ENCODE data around the gene SPEG. TPM values are rescaled to one million over a fixed set of nuclear protein-coding genes. Genes with fewer than 3 reads are reported as not detected.

SPEG gene
- total RNA-seq, 1 donor = 48.8 TPM

DNA sequence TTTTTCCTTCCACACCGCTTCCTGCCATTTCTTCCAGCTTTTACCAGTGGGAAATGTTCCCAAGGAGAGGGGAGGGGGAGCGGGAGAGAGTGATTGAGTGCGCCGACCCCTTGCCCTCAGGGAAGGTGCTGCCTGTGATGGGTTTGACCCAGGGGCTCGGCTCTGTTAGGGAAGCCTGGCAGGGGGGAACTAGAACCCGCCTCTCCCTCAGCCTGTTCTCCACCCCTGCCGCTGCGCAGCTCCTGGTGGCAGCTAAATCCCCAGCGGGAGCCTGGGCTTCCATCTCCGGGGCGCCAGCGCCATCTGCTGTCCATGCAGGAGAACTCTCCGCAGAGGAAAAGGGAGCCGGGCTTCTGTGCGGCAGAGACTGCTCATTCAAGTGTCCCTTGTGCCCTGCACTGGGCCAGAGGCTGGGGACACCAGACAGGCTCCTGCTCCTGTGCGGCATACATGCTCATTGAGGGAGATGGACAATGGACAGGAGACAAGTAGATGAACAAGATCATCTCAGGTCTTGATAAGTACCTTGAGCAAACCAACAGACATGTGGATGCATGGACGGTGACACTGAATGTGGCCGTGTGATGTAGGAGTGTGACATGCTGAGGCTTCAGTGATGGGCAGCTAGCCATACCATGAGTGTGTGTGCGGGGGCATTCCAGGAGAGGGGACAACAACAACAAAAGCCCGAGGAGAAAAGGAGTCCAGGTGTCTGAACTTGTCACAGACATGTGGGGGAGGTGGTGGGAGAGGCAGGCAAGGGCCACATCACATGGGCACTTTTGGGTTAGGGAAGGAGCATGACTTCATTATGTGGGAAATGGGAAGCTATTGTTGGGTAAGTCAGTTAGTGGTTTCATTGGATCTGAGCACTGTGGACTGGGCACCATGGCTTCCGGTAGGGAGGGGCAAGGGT is 95.7 kb downstream of the SPEG start:
- H3K4me3 ChIP-seq (ENCODE audit: low read depth, low read length) = no peak overlapping the region
- peak; percentile 83 for DNase-seq (ENCODE audit: low read depth)
- peak; percentile 99 for TF ChIP-seq CTCF (IDR thresholded peaks at IDR 0.05; ENCODE audit: insufficient read depth, low read depth, low read length)

- no peak for DNase-seq (ENCODE audit: low read depth)
- no peak for TF ChIP-seq CTCF (IDR thresholded peaks at IDR 0.05; ENCODE audit: insufficient read depth, low read depth, low read length)
- H3K4me3 ChIP-seq (ENCODE audit: low read depth, low read length) = no peak overlapping the region
Measured at GRCh38 chr2:219531639-219532377, 97.2 kb downstream of the SPEG start.

GRCh38 chr2:219532378-219532649 is 97.7 kb downstream of the SPEG start:
- DNase-seq (ENCODE audit: low read depth) = no peak
- H3K4me3 ChIP-seq (ENCODE audit: low read depth, low read length) = no peak overlapping the region
- no peak for TF ChIP-seq CTCF (IDR thresholded peaks at IDR 0.05; ENCODE audit: insufficient read depth, low read depth, low read length)

- no peak for TF ChIP-seq CTCF (IDR thresholded peaks at IDR 0.05; ENCODE audit: insufficient read depth, low read depth, low read length)
- H3K4me3 ChIP-seq (ENCODE audit: low read depth, low read length) = no peak overlapping the region
- no peak for DNase-seq (ENCODE audit: low read depth)
Measured at GRCh38 chr2:219533930-219534661, 99.5 kb downstream of the SPEG start.

GRCh38 chr2:219536425-219536824 is 101.8 kb downstream of the SPEG start:
- DNase-seq (ENCODE audit: low read depth) = no peak
- no peak for TF ChIP-seq CTCF (IDR thresholded peaks at IDR 0.05; ENCODE audit: insufficient read depth, low read depth, low read length)

GRCh38 chr2:219536967-219537366 is 102.3 kb downstream of the SPEG start:
- H3K4me3 ChIP-seq (ENCODE audit: low read depth, low read length) = no peak overlapping the region
- no peak for TF ChIP-seq CTCF (IDR thresholded peaks at IDR 0.05; ENCODE audit: insufficient read depth, low read depth, low read length)
- no peak for DNase-seq (ENCODE audit: low read depth)

More at GRCh38 chr2:219536425-219536824, 101.8 kb downstream of the SPEG start:
- no peak overlapping the region for H3K4me3 ChIP-seq (ENCODE audit: low read depth, low read length)
